ENCODE measurements around the gene SLC8A2.

SLC8A2 gene

GRCh38 chr19:47492571-47493377, 21.1 kb upstream of the SLC8A2 start:
- Histone ChIP-seq H3K79me2 (ENCODE audit: low read length) (0 out of 2 replicates have a peak, but pooled peaks cover 3% of the 10 kb centered on the region), H3K36me3 (replicated peaks; ENCODE audit: insufficient read depth, low read length) (no peaks in the 10 kb centered on the region)
- no peak for TF ChIP-seq CTCF (IDR thresholded peaks at IDR 0.05; ENCODE audit: low read length)
- TF ChIP-seq EZH2phosphoT487 (IDR thresholded peaks at IDR 0.05; ENCODE audit: low read length), result no peak

GRCh38 chr19:47492137-47492533, 20.4 kb upstream of the SLC8A2 start:
- Histone ChIP-seq H3K36me3 (replicated peaks; ENCODE audit: insufficient read depth, low read length) (no peaks in the 10 kb centered on the region), H4K20me1 (ENCODE audit: insufficient read depth, low read length) (no peaks in the 10 kb centered on the region), H3K9me3 (replicated peaks; ENCODE audit: insufficient read depth, low read length) (no peaks in the 10 kb centered on the region), H2AFZ (ENCODE audit: low read length) (no peak overlapping the region), H3K4me2 (ENCODE audit: low read depth, low read length) (no peak overlapping the region), H3K27me3 (replicated peaks; ENCODE audit: insufficient read depth, low read length) (no peaks in the 10 kb centered on the region), H3F3A (ENCODE audit: insufficient read depth, low read length) (no peaks in the 10 kb centered on the region), H3K9me2 (replicated peaks; ENCODE audit: insufficient read depth, low read length) (no peaks in the 10 kb centered on the region), H3K9ac (ENCODE audit: low read length) (no peak overlapping the region), H3K4me3 (ENCODE audit: low read length) (no peak overlapping the region), H3K79me2 (ENCODE audit: low read length) (no peaks in the 10 kb centered on the region), H3K27ac (ENCODE audit: low read length) (no peak overlapping the region), H3K4me1 (ENCODE audit: low read length) (peaks cover 7% of the 10 kb centered on the region; the same call in 1 of the 2 replicates)
- DNase-seq, result no peak
- TF ChIP-seq EZH2 (optimal IDR thresholded peaks at IDR 0.05; ENCODE audit: low read depth, low read length) (no peak), EZH2phosphoT487 (IDR thresholded peaks at IDR 0.05; ENCODE audit: low read length) (no peak), CTCF (IDR thresholded peaks at IDR 0.05; ENCODE audit: low read length) (no peak)

More at GRCh38 chr19:47492571-47493377, 21.1 kb upstream of the SLC8A2 start:
- H3K9ac ChIP-seq (ENCODE audit: low read length), result no peak overlapping the region
- no peaks in the 10 kb centered on the region for H3K27me3 ChIP-seq (replicated peaks; ENCODE audit: insufficient read depth, low read length)
- H3K27ac ChIP-seq (ENCODE audit: low read length), result no peak overlapping the region
- DNase-seq, result no peak
- H4K20me1 ChIP-seq (ENCODE audit: insufficient read depth, low read length), result no peaks in the 10 kb centered on the region
- H3K4me3 ChIP-seq (ENCODE audit: low read length), result no peak overlapping the region
- H2AFZ ChIP-seq (ENCODE audit: low read length), result no peak overlapping the region
- no peak overlapping the region for H3K4me2 ChIP-seq (ENCODE audit: low read depth, low read length)
- H3K4me1 ChIP-seq (ENCODE audit: low read length), result peaks cover 7% of the 10 kb centered on the region; the same call in 1 of the 2 replicates
- no peaks in the 10 kb centered on the region for H3F3A ChIP-seq (ENCODE audit: insufficient read depth, low read length)
- no peaks in the 10 kb centered on the region for H3K9me3 ChIP-seq (replicated peaks; ENCODE audit: insufficient read depth, low read length)
- no peaks in the 10 kb centered on the region for H3K9me2 ChIP-seq (replicated peaks; ENCODE audit: insufficient read depth, low read length)

- Histone ChIP-seq H3K79me2 (ENCODE audit: low read length) (no peaks in the 10 kb centered on the region), H3K4me1 (ENCODE audit: low read length) (peaks cover 7% of the 10 kb centered on the region; the same call in 1 of the 2 replicates), H3K9me2 (replicated peaks; ENCODE audit: insufficient read depth, low read length) (no peaks in the 10 kb centered on the region), H3K4me2 (ENCODE audit: low read depth, low read length) (no peak overlapping the region), H3K27ac (ENCODE audit: low read length) (no peak overlapping the region), H3K4me3 (ENCODE audit: low read length) (no peak overlapping the region), H2AFZ (ENCODE audit: low read length) (no peak overlapping the region), H3K27me3 (replicated peaks; ENCODE audit: insufficient read depth, low read length) (no peaks in the 10 kb centered on the region), H4K20me1 (ENCODE audit: insufficient read depth, low read length) (no peaks in the 10 kb centered on the region), H3K36me3 (replicated peaks; ENCODE audit: insufficient read depth, low read length) (no peaks in the 10 kb centered on the region), H3F3A (ENCODE audit: insufficient read depth, low read length) (no peaks in the 10 kb centered on the region), H3K9ac (ENCODE audit: low read length) (no peak overlapping the region), H3K9me3 (replicated peaks; ENCODE audit: insufficient read depth, low read length) (no peaks in the 10 kb centered on the region)
- no peak for DNase-seq
- TF ChIP-seq CTCF (IDR thresholded peaks at IDR 0.05; ENCODE audit: low read length), result no peak
- no peak for TF ChIP-seq EZH2 (optimal IDR thresholded peaks at IDR 0.05; ENCODE audit: low read depth, low read length)
- TF ChIP-seq EZH2phosphoT487 (IDR thresholded peaks at IDR 0.05; ENCODE audit: low read length), result no peak
These were observed 19.9 kb upstream of the SLC8A2 start for GRCh38 chr19:47491358-47492136.
